ENCODE results near the gene ABLIM1. TPM values are rescaled to one million over a fixed set of nuclear protein-coding genes. Genes with fewer than 3 reads are reported as not detected.

ABLIM1 gene
- total RNA-seq, 4 donors from 2014 or later = 152 to 373 (median 209) TPM

DNA sequence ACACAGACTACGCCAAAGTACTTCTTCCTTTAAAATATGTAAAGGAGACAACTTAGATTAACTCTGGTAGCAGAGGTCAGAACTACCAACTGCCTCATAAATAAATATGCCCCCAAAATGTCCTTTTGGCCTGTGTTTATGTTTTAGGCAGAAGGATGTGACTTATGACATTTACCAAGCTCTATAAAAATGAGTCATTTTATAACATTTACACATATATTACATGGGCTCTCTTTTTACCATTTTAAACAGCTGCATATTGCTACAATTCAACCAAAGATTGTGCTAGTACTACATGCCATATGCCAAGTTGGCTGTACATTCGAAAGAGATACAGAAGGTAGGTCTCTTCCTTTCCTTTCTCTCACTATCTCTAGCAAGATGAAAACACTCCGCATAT, 12.4 kb downstream of the ABLIM1 start:
- 78 to 87% methylated on average over 3 of the region's 3 CpGs for WGBS, 2 donors
- no peak for DNase-seq (ENCODE audit: low spot score in 2 of 2)
- Histone ChIP-seq H3K27me3 (no peaks in the 10 kb centered on the region), H3K27ac (no peak overlapping the region), H3K9me3 (no peaks in the 10 kb centered on the region), H3K36me3 (no peaks in the 10 kb centered on the region), H3K4me1 (peaks cover 0 to 20% (median 0%) of the 10 kb centered on the region in 4 donors), H3K4me3 (no peak overlapping the region)
- TF ChIP-seq, protein P1, sequence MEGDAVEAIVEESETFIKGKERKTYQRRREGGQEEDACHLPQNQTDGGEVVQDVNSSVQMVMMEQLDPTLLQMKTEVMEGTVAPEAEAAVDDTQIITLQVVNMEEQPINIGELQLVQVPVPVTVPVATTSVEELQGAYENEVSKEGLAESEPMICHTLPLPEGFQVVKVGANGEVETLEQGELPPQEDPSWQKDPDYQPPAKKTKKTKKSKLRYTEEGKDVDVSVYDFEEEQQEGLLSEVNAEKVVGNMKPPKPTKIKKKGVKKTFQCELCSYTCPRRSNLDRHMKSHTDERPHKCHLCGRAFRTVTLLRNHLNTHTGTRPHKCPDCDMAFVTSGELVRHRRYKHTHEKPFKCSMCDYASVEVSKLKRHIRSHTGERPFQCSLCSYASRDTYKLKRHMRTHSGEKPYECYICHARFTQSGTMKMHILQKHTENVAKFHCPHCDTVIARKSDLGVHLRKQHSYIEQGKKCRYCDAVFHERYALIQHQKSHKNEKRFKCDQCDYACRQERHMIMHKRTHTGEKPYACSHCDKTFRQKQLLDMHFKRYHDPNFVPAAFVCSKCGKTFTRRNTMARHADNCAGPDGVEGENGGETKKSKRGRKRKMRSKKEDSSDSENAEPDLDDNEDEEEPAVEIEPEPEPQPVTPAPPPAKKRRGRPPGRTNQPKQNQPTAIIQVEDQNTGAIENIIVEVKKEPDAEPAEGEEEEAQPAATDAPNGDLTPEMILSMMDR (IDR thresholded peaks at IDR 0.05) = no peak
- TF ChIP-seq POLR2A (IDR thresholded peaks at IDR 0.05) = no peak
- no peak for TF ChIP-seq EP300 (IDR thresholded peaks at IDR 0.05)

DNA sequence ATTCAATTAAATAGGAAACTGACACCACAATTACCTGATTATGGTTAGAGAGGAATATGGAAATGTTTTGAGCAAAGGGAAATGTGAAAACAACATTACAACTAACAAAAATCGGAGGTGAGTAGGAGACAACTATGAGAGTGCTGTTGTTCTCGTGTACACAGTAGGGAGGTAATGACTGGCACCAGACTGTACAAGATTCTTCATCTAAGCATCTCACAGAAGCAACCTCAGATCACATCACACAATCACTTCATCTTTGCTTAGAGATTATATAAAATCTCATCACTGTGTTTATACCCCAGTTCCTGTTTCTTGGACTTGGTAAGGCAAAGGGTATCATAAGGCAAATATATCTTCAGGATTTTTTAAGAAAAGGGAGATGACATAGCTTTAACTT, 14.9 kb downstream of the ABLIM1 start:
- Histone ChIP-seq H3K27ac (no peak overlapping the region), H3K36me3 (no peaks in the 10 kb centered on the region), H3K9me3 (no peaks in the 10 kb centered on the region), H3K4me3 (no peak overlapping the region), H3K4me1 (peaks cover 0 to 6% (median 0%) of the 10 kb centered on the region in 4 donors), H3K27me3 (no peaks in the 10 kb centered on the region)
- TF ChIP-seq POLR2A (IDR thresholded peaks at IDR 0.05) = no peak
- TF ChIP-seq EP300 (IDR thresholded peaks at IDR 0.05) = no peak
- TF ChIP-seq, protein P1 (IDR thresholded peaks at IDR 0.05) = no peak
- DNase-seq (ENCODE audit: low spot score in 2 of 2) = no peak
- 86 to 87% methylated on average over 2 of the region's 2 CpGs for WGBS, 2 donors

DNA sequence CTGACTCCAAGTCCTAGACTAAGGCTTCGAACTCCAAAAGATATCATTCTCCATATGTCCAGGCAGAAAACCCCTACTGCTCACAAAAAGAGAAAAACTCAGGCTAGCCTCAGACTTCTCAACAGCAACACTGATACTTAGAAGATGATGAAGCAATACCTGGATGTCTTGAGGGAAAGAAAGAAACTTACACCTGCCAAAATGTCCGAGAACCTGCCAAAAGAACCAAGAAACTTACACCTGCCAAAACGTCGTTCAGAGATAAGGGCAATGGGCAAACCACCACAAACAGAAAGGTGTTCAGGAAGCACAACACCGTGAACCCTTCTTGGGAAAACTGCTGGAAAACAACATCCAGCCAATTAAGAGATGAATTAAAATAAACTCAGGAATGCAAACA, 15.3 kb downstream of the ABLIM1 start:
- 84 to 91% methylated on average over 5 of the region's 5 CpGs for WGBS, 2 donors
- Histone ChIP-seq H3K4me3 (no peak overlapping the region), H3K27me3 (no peaks in the 10 kb centered on the region), H3K9me3 (no peaks in the 10 kb centered on the region), H3K27ac (no peak overlapping the region), H3K36me3 (no peaks in the 10 kb centered on the region), H3K4me1 (peaks cover 0 to 6% (median 0%) of the 10 kb centered on the region in 4 donors)
- TF ChIP-seq, protein P1 (IDR thresholded peaks at IDR 0.05) = no peak
- TF ChIP-seq POLR2A (IDR thresholded peaks at IDR 0.05) (no peak), EP300 (IDR thresholded peaks at IDR 0.05) (no peak)
- no peak for DNase-seq (ENCODE audit: low spot score in 2 of 2)

DNA sequence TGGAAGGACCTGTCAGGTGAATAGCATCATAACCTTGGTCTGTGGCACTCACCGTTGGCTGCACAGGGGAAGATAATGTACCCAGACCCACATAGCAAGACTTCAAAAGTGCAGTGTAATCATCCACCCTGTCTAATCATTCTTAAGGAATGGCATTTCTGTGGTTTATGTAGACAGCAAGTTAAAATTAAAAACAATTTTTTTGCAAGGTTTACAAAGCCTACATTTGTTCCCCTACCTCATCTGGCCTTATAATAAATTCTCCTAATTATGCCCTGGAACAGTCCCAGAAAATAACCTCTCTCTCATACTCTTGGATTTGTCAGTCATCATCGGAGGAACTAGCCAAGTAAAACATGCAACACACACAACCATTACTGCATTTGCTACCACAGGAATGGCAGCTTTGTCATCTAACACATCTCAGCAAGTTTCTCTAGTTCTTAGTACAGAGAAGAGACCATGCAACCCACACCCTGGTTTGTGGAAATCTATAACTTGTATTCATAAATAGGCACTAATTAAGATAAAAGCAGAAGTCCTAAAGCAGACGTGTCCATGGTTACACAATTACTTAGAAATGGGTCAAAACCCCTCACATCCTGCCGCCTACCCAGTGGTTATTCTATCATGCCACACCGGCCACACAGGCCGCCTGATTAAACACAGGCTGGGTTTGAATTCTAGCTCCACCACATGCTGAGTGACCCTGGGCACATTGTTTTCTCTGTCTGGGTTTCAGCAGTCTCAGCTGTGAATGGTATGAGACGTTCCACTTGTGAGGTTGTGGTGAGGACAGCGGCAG, 19.1 kb downstream of the ABLIM1 start:
- no peak overlapping the region for H3K27ac ChIP-seq
- no peaks in the 10 kb centered on the region for H3K27me3 ChIP-seq
- WGBS, 2 donors = 49 to 54% methylated on average over 8 of the region's 8 CpGs
- H3K9me3 ChIP-seq = no peaks in the 10 kb centered on the region
- H3K36me3 ChIP-seq = no peaks in the 10 kb centered on the region
- DNase-seq (ENCODE audit: low spot score in 2 of 2) = no peak
- H3K4me1 ChIP-seq = peaks cover 0 to 21% (median 12%) of the 10 kb centered on the region in 4 donors
- TF ChIP-seq POLR2A (IDR thresholded peaks at IDR 0.05) (no peak), EP300 (IDR thresholded peaks at IDR 0.05) (no peak)
- TF ChIP-seq, protein P1 (IDR thresholded peaks at IDR 0.05) = no peak
- no peak overlapping the region for H3K4me3 ChIP-seq

DNA sequence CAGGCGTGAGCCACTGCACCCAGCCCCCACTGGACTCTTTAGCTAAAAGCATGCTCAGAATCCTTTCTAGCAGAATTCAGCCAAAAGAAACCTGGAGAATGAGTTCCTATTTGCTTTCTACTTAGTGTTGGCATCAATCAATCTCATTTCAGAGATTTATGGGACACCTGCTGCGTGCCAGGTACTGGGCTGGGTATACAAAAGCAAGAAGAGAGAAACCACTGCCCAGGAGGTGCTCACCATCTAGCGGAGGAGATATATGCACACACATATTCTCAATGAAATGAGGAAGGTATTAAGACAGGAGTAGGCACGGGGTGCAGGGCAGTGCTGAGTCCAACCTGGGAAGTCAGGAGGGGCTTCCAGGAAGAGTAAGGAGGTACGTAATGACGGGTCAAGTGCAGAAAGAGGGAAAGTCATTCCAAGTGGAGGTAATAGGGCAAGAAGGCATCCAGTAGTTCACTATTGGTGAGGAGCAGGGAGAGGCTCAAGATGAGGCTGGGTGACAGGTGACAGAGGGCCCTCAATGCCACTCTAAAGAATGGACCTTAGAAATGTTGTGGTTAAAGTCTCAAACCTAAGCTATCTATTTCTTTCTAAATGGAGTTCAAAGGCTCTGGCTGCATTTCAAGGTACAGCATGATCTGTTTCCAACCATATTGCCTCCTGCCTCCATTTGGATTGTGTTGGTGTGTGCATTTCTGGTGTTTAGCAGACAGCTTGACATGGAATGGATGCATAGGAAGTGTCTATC, 22.1 kb downstream of the ABLIM1 start:
- no peaks in the 10 kb centered on the region for H3K36me3 ChIP-seq
- WGBS, 2 donors = 90 to 94% methylated on average over 6 of the region's 6 CpGs
- TF ChIP-seq EP300 (IDR thresholded peaks at IDR 0.05) (no peak), POLR2A (IDR thresholded peaks at IDR 0.05) (no peak)
- TF ChIP-seq, protein P1 (IDR thresholded peaks at IDR 0.05) = no peak
- no peaks in the 10 kb centered on the region for H3K9me3 ChIP-seq
- H3K4me1 ChIP-seq = peaks cover 0 to 46% (median 27%) of the 10 kb centered on the region in 4 donors
- H3K27ac ChIP-seq = peak overlapping the region in 1 of 4 donors; percentile 66
- H3K27me3 ChIP-seq = no peaks in the 10 kb centered on the region
- DNase-seq (ENCODE audit: low spot score in 2 of 2) = no peak
- H3K4me3 ChIP-seq = no peak overlapping the region
